ENCODE results near the gene RPL41. TPM values are rescaled to one million over a fixed set of nuclear protein-coding genes. Genes with fewer than 3 reads are reported as not detected.

Gene RPL41
- total RNA-seq, 1 donor from 2014 or later: 2,534 TPM

Other genes starting within 250 kb of the RPL41 start
- gene PYM1, start 188.7 kb upstream of the RPL41 start, total RNA-seq: 25.1 TPM
- 50.5 TPM for gene DGKA, start 185.5 kb upstream of the RPL41 start, total RNA-seq
- gene PMEL, start 150.6 kb upstream of the RPL41 start, total RNA-seq: 2.9 TPM
- 28.0 TPM for gene CDK2, start 149.8 kb upstream of the RPL41 start, total RNA-seq
- 182 TPM for gene RAB5B, start 142.6 kb upstream of the RPL41 start, total RNA-seq
- 49.0 TPM for gene SUOX, start 119.4 kb upstream of the RPL41 start, total RNA-seq
- gene IKZF4, start 95.6 kb upstream of the RPL41 start, total RNA-seq: 8.2 TPM
- 34.0 TPM for gene RPS26, start 74.7 kb upstream of the RPL41 start, total RNA-seq
- 228 TPM for gene ERBB3, start 36.5 kb upstream of the RPL41 start, total RNA-seq
- 64.9 TPM for gene PA2G4, start 12.1 kb upstream of the RPL41 start, total RNA-seq
- gene ZC3H10, start 1.6 kb downstream of the RPL41 start, total RNA-seq: 5.4 TPM
- gene ESYT1, start 11.6 kb downstream of the RPL41 start, total RNA-seq: 111 TPM
- gene MYL6B, start 36.0 kb downstream of the RPL41 start, total RNA-seq: 53.7 TPM
- 1,918 TPM for gene MYL6, start 41.7 kb downstream of the RPL41 start, total RNA-seq
- gene SMARCC2, start 72.8 kb downstream of the RPL41 start, total RNA-seq: 115 TPM
- gene RNF41, start 105.3 kb downstream of the RPL41 start, total RNA-seq: 57.2 TPM
- 39.2 TPM for gene NABP2, start 107.7 kb downstream of the RPL41 start, total RNA-seq
- gene SLC39A5, start 113.4 kb downstream of the RPL41 start, total RNA-seq: 49.9 TPM
- gene ANKRD52, start 141.8 kb downstream of the RPL41 start, total RNA-seq: 64.6 TPM
- 10.7 TPM for gene COQ10A, start 150.3 kb downstream of the RPL41 start, total RNA-seq
- gene CS, start 183.7 kb downstream of the RPL41 start, total RNA-seq: 156 TPM
- gene CNPY2, start 199.4 kb downstream of the RPL41 start, total RNA-seq: 140 TPM
- 114 TPM for gene PAN2, start 217.4 kb downstream of the RPL41 start, total RNA-seq
- 0.49 TPM for gene IL23A, start 222.3 kb downstream of the RPL41 start, total RNA-seq
- 125 TPM for gene STAT2, start 243.5 kb downstream of the RPL41 start, total RNA-seq
- gene APOF, start 246.2 kb downstream of the RPL41 start, total RNA-seq: 0.20 TPM